Parathyroid adenoma (tissue), 2 donors: ENCODE data around the gene ANAPC13.
A peak's percentile ranks its signal among the peaks of the same experiment; 100 is the strongest.

Experiments used
- H2AFZ ChIP-seq: fragments of 300-600 bp; sonication (generic); one replicate; pipeline ENCODE4 v1.7.0; 2017; ENCODE audit warnings: antibody characterized with exemption, mild to moderate bottlenecking
- H3K27ac ChIP-seq: fragments of 300-600 bp; sonication (generic); one replicate; pipeline ENCODE4 v1.7.0; 2017
- H3K27me3 ChIP-seq: fragments of 300-600 bp; sonication (generic); one replicate; pipeline ENCODE4 v1.7.0; 2017; ENCODE audit warnings: low read length; ENCODE audit not compliant: control insufficient read depth, insufficient read depth
- H3K36me3 ChIP-seq: fragments of 300-600 bp; sonication (generic); one replicate; pipeline ENCODE4 v1.7.0; 2017; ENCODE audit warnings: low read length; ENCODE audit not compliant: control insufficient read depth, insufficient read depth
- H3K4me1 ChIP-seq: fragments of 300-600 bp; sonication (generic); one replicate; pipeline ENCODE4 v1.7.0; 2017; ENCODE audit warnings: control low read depth
- H3K4me2 ChIP-seq: fragments of 300-600 bp; sonication (generic); one replicate; pipeline ENCODE4 v1.7.0; 2017; ENCODE audit warnings: low read length
- H3K4me3 ChIP-seq: fragments of 300-600 bp; sonication (generic); one replicate; pipeline ENCODE4 v1.7.0; 2017; ENCODE audit warnings: low read depth, low read length
- H3K79me2 ChIP-seq: fragments of 300-600 bp; sonication (generic); one replicate; pipeline ENCODE4 v1.7.0; 2017; ENCODE audit warnings: control low read depth
- H3K9ac ChIP-seq: fragments of 300-600 bp; sonication (generic); one replicate; pipeline ENCODE4 v1.7.0; 2017; ENCODE audit warnings: mild to moderate bottlenecking
- H3K9me3 ChIP-seq: fragments of 300-600 bp; sonication (generic); one replicate; pipeline ENCODE4 v1.7.0; 2017; ENCODE audit warnings: low read length; ENCODE audit not compliant: control insufficient read depth
- TF ChIP-seq, protein P1 (sequence below): fragments of 300-600 bp; sonication (generic); IDR thresholded peaks from one replicate; pipeline ENCODE4 v1.7.0; 2017; ENCODE audit warnings: antibody characterized with exemption, mild to moderate bottlenecking
- donor health status: primary hyperparathyroidism.

ANAPC13 gene

GRCh38 chr3:134496471-134497071 is 10.8 kb upstream of the ANAPC13 start:
- H3K9ac ChIP-seq, result no peak overlapping the region
- H3K36me3 ChIP-seq, result no peaks in the 10 kb centered on the region
- no peaks in the 10 kb centered on the region for H3K9me3 ChIP-seq
- peaks cover 59% of the 10 kb centered on the region for H3K79me2 ChIP-seq
- TF ChIP-seq, protein P1, sequence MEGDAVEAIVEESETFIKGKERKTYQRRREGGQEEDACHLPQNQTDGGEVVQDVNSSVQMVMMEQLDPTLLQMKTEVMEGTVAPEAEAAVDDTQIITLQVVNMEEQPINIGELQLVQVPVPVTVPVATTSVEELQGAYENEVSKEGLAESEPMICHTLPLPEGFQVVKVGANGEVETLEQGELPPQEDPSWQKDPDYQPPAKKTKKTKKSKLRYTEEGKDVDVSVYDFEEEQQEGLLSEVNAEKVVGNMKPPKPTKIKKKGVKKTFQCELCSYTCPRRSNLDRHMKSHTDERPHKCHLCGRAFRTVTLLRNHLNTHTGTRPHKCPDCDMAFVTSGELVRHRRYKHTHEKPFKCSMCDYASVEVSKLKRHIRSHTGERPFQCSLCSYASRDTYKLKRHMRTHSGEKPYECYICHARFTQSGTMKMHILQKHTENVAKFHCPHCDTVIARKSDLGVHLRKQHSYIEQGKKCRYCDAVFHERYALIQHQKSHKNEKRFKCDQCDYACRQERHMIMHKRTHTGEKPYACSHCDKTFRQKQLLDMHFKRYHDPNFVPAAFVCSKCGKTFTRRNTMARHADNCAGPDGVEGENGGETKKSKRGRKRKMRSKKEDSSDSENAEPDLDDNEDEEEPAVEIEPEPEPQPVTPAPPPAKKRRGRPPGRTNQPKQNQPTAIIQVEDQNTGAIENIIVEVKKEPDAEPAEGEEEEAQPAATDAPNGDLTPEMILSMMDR, result no peak
- no peak overlapping the region for H2AFZ ChIP-seq
- no peak overlapping the region for H3K27ac ChIP-seq
- no peak overlapping the region for H3K4me3 ChIP-seq
- no peaks in the 10 kb centered on the region for H3K27me3 ChIP-seq
- H3K4me2 ChIP-seq, result no peak overlapping the region
- H3K4me1 ChIP-seq, result no peaks in the 10 kb centered on the region

GRCh38 chr3:134495980-134496379 is 10.2 kb upstream of the ANAPC13 start:
- Histone ChIP-seq H2AFZ (no peak overlapping the region), H3K9ac (no peak overlapping the region), H3K27me3 (no peaks in the 10 kb centered on the region), H3K9me3 (no peaks in the 10 kb centered on the region), H3K4me2 (no peak overlapping the region), H3K36me3 (no peaks in the 10 kb centered on the region), H3K4me1 (no peaks in the 10 kb centered on the region), H3K4me3 (no peak overlapping the region), H3K79me2 (peaks cover 53% of the 10 kb centered on the region), H3K27ac (no peak overlapping the region)
- TF ChIP-seq, protein P1, result no peak

DNA sequence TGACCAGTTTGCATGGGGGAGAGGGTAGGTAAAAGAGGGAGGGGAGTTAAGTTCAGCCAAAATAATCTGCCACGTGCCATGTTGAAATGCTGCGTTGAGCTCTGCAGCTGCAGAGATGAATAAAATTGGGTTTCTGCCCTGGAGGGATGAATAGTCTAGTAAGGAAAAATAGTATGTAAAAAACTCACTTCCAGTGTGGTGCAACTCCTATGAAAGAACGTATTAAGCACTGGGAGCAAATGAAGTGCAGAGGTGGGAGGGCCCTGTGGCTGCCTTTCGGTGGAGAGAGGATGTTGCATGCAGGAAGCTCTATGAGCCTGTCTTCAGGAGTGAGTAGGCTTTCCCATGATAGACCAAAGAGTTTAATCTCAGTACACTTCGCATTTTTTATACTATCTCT is 8.7 kb upstream of the ANAPC13 start:
- no peaks in the 10 kb centered on the region for H3K27me3 ChIP-seq
- no peak overlapping the region for H3K27ac ChIP-seq
- H3K36me3 ChIP-seq, result no peaks in the 10 kb centered on the region
- H3K4me2 ChIP-seq, result no peak overlapping the region
- no peaks in the 10 kb centered on the region for H3K9me3 ChIP-seq
- no peaks in the 10 kb centered on the region for H3K4me1 ChIP-seq
- H2AFZ ChIP-seq, result no peak overlapping the region
- no peak overlapping the region for H3K4me3 ChIP-seq
- no peak overlapping the region for H3K9ac ChIP-seq
- H3K79me2 ChIP-seq, result peaks cover 40% of the 10 kb centered on the region
- TF ChIP-seq, protein P1, result no peak

DNA sequence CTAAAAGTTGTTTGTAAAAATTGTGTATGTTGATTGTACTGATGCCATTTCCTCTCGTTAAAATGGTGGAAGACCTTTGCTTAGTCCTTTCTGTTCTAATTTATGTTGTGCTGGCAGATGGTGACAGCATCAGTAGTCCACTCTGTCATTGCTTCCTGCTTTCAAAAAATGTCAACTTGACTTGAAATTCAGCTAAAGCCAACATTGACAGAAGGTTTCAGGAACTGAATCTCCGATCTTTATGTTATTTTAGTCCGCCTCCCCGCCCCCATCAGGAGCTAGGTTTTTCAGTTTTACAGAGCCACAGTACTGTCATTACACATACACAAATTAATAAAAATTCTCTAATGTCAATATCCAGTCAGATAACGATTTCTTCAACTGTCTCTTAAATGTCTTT is 1.6 kb upstream of the ANAPC13 start:
- Histone ChIP-seq H2AFZ (no peak overlapping the region), H3K4me1 (no peaks in the 10 kb centered on the region), H3K4me3 (peak overlapping the region; percentile 99), H3K4me2 (no peak overlapping the region), H3K27me3 (no peaks in the 10 kb centered on the region), H3K36me3 (no peaks in the 10 kb centered on the region), H3K79me2 (peaks cover 18% of the 10 kb centered on the region), H3K27ac (no peak overlapping the region), H3K9ac (no peak overlapping the region), H3K9me3 (no peaks in the 10 kb centered on the region)
- TF ChIP-seq, protein P1, result no peak

GRCh38 chr3:134486577-134487041 is 824 bp upstream of the ANAPC13 start:
- peak overlapping the region; percentile 85 for H3K27ac ChIP-seq
- H3K9me3 ChIP-seq, result no peaks in the 10 kb centered on the region
- H2AFZ ChIP-seq, result peak overlapping the region; percentile 92
- no peaks in the 10 kb centered on the region for H3K27me3 ChIP-seq
- no peaks in the 10 kb centered on the region for H3K36me3 ChIP-seq
- H3K4me3 ChIP-seq, result peak overlapping the region; percentile 99
- peak overlapping the region; percentile 100 for H3K4me2 ChIP-seq
- H3K9ac ChIP-seq, result peak overlapping the region; percentile 63
- TF ChIP-seq, protein P1, result no peak
- peaks cover 18% of the 10 kb centered on the region for H3K79me2 ChIP-seq
- H3K4me1 ChIP-seq, result no peaks in the 10 kb centered on the region
